ENCODE measurements around the gene MAPKAPK2. TPM values are rescaled to one million over a fixed set of nuclear protein-coding genes. Genes with fewer than 3 reads are reported as not detected.

MAPKAPK2 gene
- total RNA-seq, 1 donor from 2014 or later: 51.1 TPM

DNA sequence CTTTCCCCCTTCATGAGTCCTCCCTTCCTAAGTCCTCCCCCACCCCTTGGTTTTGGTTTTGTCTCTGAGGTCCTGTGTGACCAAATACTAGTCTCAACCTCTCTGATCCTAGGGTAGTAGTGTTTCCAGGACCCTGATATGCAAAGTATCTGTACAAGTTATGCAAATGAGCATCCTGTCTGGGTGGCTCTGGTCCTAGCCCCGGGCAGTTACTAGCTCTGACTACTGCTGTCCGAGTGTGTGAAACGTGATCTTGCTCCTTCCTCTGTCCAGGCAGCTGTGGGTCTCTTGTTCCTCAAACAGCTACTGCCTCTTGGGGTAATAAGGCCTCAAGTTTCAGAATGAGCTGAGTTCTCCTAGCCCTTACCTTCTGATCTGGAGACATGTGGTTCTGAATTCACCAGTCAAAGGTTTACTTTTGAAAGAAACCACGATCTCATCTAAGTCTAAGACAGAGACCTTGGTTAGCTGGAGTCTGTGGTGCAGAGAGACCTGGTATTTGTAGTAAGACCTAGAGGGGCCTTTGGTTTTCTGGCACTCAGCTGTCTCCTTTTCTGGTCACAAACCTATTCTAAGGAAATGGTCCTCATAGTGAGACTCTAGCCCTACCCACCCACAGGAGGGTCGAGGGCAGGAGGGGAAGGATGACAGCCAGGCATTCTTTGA lies 54.8 kb downstream of the MAPKAPK2 start:
- no peaks in the 10 kb centered on the region for H3K9me3 ChIP-seq
- H3K27ac ChIP-seq: no peak overlapping the region
- no peaks in the 10 kb centered on the region for H3K36me3 ChIP-seq
- peaks cover 18% of the 10 kb centered on the region for H3K4me1 ChIP-seq
- H3K4me3 ChIP-seq: no peak overlapping the region
- TF ChIP-seq, protein P1, sequence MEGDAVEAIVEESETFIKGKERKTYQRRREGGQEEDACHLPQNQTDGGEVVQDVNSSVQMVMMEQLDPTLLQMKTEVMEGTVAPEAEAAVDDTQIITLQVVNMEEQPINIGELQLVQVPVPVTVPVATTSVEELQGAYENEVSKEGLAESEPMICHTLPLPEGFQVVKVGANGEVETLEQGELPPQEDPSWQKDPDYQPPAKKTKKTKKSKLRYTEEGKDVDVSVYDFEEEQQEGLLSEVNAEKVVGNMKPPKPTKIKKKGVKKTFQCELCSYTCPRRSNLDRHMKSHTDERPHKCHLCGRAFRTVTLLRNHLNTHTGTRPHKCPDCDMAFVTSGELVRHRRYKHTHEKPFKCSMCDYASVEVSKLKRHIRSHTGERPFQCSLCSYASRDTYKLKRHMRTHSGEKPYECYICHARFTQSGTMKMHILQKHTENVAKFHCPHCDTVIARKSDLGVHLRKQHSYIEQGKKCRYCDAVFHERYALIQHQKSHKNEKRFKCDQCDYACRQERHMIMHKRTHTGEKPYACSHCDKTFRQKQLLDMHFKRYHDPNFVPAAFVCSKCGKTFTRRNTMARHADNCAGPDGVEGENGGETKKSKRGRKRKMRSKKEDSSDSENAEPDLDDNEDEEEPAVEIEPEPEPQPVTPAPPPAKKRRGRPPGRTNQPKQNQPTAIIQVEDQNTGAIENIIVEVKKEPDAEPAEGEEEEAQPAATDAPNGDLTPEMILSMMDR (IDR thresholded peaks at IDR 0.05): no peak
- TF ChIP-seq POLR2AphosphoS5 (IDR thresholded peaks at IDR 0.05; ENCODE audit: insufficient read depth in 1 of 2, low read depth in 1 of 2): no peak
- no peak for TF ChIP-seq POLR2A (IDR thresholded peaks at IDR 0.05)
- H3K27me3 ChIP-seq: no peaks in the 10 kb centered on the region
- DNase-seq (ENCODE audit: extremely low spot score in 2 of 2): no peak
- intact Hi-C loops (cut with DNase I): loop anchor here (5.0 kb wide), 1 partner anchor 173 kb away; no protein-coding TSS in a partner anchor

DNA sequence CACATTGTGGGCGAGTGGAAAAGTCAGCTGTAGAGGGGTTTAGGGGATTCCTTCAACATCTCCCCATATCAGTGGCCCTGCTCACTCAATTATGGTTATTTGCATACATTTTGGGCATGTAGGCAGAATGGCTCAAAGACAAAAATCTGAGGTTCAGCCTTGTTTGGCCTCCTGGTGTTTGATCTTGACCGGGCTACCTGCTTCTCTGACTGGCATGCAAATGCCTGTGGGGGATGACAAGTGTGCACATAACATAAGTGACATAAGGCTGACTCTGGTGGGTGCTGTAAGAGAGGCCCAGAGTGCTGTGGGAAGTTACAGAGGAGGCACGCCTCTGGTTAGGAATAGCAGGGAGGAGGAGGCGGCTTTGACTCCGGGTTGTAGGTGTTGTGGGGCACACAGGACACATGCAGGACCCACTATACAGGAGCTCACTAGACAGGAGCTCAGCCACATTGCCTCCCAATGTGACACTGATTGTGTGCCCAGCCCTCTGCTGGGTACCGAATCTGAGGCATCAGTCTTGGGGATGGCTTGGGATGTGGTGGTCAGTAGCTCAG lies 56.5 kb downstream of the MAPKAPK2 start:
- Histone ChIP-seq H3K36me3 (no peaks in the 10 kb centered on the region), H3K9me3 (no peaks in the 10 kb centered on the region), H3K4me1 (peaks cover 18% of the 10 kb centered on the region), H3K4me3 (no peak overlapping the region), H3K27me3 (no peaks in the 10 kb centered on the region), H3K27ac (no peak overlapping the region)
- no peak for TF ChIP-seq POLR2A (IDR thresholded peaks at IDR 0.05)
- TF ChIP-seq, protein P1 (IDR thresholded peaks at IDR 0.05): no peak
- TF ChIP-seq POLR2AphosphoS5 (IDR thresholded peaks at IDR 0.05; ENCODE audit: insufficient read depth in 1 of 2, low read depth in 1 of 2): no peak
- no peak for DNase-seq (ENCODE audit: extremely low spot score in 2 of 2)
- intact Hi-C loops (cut with DNase I): no loop called here

DNA sequence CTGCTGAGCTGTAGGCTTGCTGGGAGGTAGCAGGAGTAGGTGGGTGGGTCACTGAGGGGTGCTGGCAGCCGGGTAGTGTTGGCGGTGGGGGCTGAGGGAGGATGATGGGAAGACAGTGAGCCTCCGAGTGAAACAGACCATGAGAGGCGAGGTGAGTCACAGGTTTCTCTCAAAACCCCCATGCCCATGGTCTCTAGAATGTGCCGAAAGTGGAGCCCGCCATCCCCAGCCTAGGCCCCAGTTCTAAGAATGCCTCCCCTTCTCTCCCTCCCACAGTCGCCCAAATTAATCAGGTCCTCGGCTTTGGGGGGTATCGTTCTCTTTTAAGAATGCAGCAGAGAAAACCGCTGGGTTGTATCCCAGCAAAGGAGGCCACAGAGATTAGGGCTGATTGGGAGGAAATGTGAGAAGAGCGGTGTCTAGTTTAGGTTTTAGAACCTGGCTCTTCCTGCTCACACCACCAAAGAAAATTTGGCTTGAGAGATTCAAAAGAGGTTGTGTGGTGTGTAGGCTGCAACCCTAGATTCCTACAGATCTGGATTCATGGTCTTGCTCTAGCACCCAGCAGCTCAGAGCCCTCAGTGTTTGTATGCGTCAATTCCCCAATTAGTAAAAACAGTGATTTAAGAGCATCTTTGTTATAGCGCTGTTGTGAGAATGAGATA lies 58.1 kb downstream of the MAPKAPK2 start:
- no peaks in the 10 kb centered on the region for H3K36me3 ChIP-seq
- H3K9me3 ChIP-seq: no peaks in the 10 kb centered on the region
- no peak overlapping the region for H3K4me3 ChIP-seq
- H3K4me1 ChIP-seq: peaks cover 11% of the 10 kb centered on the region
- TF ChIP-seq POLR2A (IDR thresholded peaks at IDR 0.05) (no peak), POLR2AphosphoS5 (IDR thresholded peaks at IDR 0.05; ENCODE audit: insufficient read depth in 1 of 2, low read depth in 1 of 2) (no peak)
- TF ChIP-seq, protein P1 (IDR thresholded peaks at IDR 0.05): no peak
- no peak overlapping the region for H3K27ac ChIP-seq
- no peaks in the 10 kb centered on the region for H3K27me3 ChIP-seq
- no peak for DNase-seq (ENCODE audit: extremely low spot score in 2 of 2)
- intact Hi-C loops (cut with DNase I): no loop called here

DNA sequence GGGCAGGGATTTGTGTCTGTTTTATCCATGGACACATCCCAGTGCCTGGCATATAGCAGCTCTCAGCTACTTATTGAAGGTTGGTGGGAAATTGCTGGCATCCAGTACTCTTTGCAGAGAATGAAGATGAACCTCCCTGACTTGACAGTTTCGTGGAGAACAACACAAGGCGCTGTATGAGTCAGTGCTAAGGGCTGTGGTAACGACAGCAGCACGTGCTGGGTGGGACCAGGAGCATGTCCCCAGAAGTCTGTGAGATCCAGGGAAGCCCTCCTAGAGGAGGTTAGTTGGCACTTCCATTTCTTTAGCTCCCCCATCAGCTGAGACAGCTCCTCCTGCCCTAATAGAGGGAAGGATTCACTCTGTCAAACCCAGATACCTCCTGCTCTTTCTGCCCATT lies 60.0 kb downstream of the MAPKAPK2 start:
- TF ChIP-seq, protein P1 (IDR thresholded peaks at IDR 0.05): no peak
- TF ChIP-seq POLR2AphosphoS5 (IDR thresholded peaks at IDR 0.05; ENCODE audit: insufficient read depth in 1 of 2, low read depth in 1 of 2) (no peak), POLR2A (IDR thresholded peaks at IDR 0.05) (no peak)
- no peak for DNase-seq (ENCODE audit: extremely low spot score in 2 of 2)
- intact Hi-C loops (cut with DNase I): no loop called here
- Histone ChIP-seq H3K36me3 (no peaks in the 10 kb centered on the region), H3K4me1 (no peaks in the 10 kb centered on the region), H3K27me3 (no peaks in the 10 kb centered on the region), H3K4me3 (no peak overlapping the region), H3K9me3 (no peaks in the 10 kb centered on the region), H3K27ac (no peak overlapping the region)

DNA sequence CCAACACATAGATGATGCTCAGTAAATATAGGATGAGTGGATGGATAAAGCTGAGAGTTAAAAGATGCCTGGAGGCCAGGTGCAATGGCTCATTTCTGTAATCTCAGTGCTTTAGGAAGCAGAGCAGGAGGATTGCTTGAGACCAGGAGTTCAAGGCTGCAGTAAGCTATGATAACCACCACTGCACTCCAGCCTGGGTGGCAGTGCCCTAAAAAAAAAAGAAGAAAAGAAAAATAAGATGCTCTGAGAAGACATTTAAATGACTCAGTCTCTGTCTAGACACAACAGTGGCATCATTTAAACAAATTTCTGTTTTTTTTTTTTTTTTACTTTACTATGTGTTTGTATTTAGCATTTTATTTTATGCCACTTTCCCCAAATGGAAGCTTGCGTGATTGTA lies 60.6 kb downstream of the MAPKAPK2 start:
- H3K27me3 ChIP-seq: no peaks in the 10 kb centered on the region
- no peak overlapping the region for H3K4me3 ChIP-seq
- no peak for DNase-seq (ENCODE audit: extremely low spot score in 2 of 2)
- H3K4me1 ChIP-seq: no peaks in the 10 kb centered on the region
- H3K27ac ChIP-seq: no peak overlapping the region
- H3K9me3 ChIP-seq: no peaks in the 10 kb centered on the region
- TF ChIP-seq POLR2A (IDR thresholded peaks at IDR 0.05) (no peak), POLR2AphosphoS5 (IDR thresholded peaks at IDR 0.05; ENCODE audit: insufficient read depth in 1 of 2, low read depth in 1 of 2) (no peak)
- TF ChIP-seq, protein P1 (IDR thresholded peaks at IDR 0.05): no peak
- intact Hi-C loops (cut with DNase I): no loop called here
- H3K36me3 ChIP-seq: no peaks in the 10 kb centered on the region
